Astrocyte (in vitro differentiated cells and primary cell): Measurements from ENCODE around the gene NAT9.

ENCODE experiments used
- EZH2 ChIP-seq: IDR thresholded peaks from 2 replicates; pipeline ENCODE4 v1.6.1; 2012; ENCODE audit warnings: mild to moderate bottlenecking, low read length, inconsistent platforms; ENCODE audit not compliant: insufficient read depth
- TF ChIP-seq, protein P1 (sequence below): IDR thresholded peaks from 2 replicates; pipeline ENCODE4 v1.5.1; 2011; ENCODE audit warnings: low read depth, mild to moderate bottlenecking, inconsistent platforms, low read length, moderate library complexity; ENCODE audit not compliant: insufficient read depth

DNA sequence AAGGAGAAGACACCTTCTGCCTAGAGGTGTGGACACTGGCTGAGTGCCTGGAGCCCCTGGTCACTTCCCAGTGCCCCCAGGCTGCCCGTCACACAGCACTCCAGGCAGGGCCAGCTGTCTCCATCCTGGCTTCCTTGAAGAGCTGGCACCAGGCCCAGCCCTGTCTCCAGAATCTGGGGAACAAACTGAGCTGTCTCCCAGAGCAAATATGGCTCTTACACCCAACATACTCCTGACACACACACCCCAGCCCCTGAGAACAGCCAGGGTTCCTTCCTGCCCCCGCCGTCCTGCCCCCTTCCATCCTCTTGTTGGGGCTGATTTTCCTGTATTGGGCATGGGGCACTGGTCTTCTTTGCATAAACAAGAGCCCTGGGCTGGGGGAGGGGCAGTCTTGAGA is 18.6 kb downstream of the NAT9 start:
- TF ChIP-seq, protein P1, sequence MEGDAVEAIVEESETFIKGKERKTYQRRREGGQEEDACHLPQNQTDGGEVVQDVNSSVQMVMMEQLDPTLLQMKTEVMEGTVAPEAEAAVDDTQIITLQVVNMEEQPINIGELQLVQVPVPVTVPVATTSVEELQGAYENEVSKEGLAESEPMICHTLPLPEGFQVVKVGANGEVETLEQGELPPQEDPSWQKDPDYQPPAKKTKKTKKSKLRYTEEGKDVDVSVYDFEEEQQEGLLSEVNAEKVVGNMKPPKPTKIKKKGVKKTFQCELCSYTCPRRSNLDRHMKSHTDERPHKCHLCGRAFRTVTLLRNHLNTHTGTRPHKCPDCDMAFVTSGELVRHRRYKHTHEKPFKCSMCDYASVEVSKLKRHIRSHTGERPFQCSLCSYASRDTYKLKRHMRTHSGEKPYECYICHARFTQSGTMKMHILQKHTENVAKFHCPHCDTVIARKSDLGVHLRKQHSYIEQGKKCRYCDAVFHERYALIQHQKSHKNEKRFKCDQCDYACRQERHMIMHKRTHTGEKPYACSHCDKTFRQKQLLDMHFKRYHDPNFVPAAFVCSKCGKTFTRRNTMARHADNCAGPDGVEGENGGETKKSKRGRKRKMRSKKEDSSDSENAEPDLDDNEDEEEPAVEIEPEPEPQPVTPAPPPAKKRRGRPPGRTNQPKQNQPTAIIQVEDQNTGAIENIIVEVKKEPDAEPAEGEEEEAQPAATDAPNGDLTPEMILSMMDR: no peak
- TF ChIP-seq EZH2: no peak
